Tibial nerve (tissue), 4 donors: ENCODE results near the gene RAB3A.

ENCODE experiments used
- CTCF ChIP-seq, 5 experiments: fragments of 200-600 bp in 3 of 5; fragments of 450-650 bp in 2 of 5; sonication (generic) in 3 of 5; IDR thresholded peaks; one replicate each; pipeline ENCODE4 v1.5.1; 2016 to 2019; ENCODE audit warnings: antibody characterized with exemption in 5 of 5, mild to moderate bottlenecking in 3 of 5, moderate library complexity in 2 of 5
- EP300 ChIP-seq, 2 donors: sonication (generic); formaldehyde crosslinking; IDR thresholded peaks; one replicate each; pipeline ENCODE4 v1.6.1; 2017; ENCODE audit warnings: antibody characterized with exemption in 2 of 2, mild to moderate bottlenecking in 1 of 2
- POLR2A ChIP-seq, 2 donors: fragments of 450-650 bp; IDR thresholded peaks; one replicate each; pipeline ENCODE4 v1.6.1; 2017; ENCODE audit warnings: antibody characterized with exemption in 2 of 2, mild to moderate bottlenecking in 2 of 2, moderate library complexity in 2 of 2

- TF ChIP-seq CTCF (IDR thresholded peaks at IDR 0.05) (no peak), POLR2A (IDR thresholded peaks at IDR 0.05) (no peak), EP300 (IDR thresholded peaks at IDR 0.05) (no peak)
Measured at GRCh38 chr19:18196511-18196845, 7.4 kb downstream of the RAB3A start.
